CD4-positive, alpha-beta memory T cell (primary cell): Measurements from ENCODE around the gene QRICH1. TPM values are rescaled to one million over a fixed set of nuclear protein-coding genes. Genes with fewer than 3 reads are reported as not detected.

Experiments
- CTCF ChIA-PET: fragments of 350-600 bp; sonication (Branson Sonifier 250); formaldehyde crosslinking; loops from one replicate; lab custom pipeline; 2021; ENCODE audit warnings: inconsistent platforms; ENCODE audit not compliant: partially characterized antibody; lab: Charles Lee
- POLR2A ChIA-PET: fragments of 350-600 bp; sonication (Branson Sonifier 250); formaldehyde crosslinking; loops from one replicate; lab custom pipeline; 2021; ENCODE audit not compliant: partially characterized antibody; lab: Charles Lee
- DNase-seq, 5 donors: peaks; one replicate each; pipeline versions ENCODE4 v3.0.0 to v3.0.0-alpha.2; 2020 to 2022; ENCODE audit warnings: mixed read lengths in 1 of 5
- H3K27ac ChIP-seq: one replicate; pipeline ENCODE4 v1.7.0; 2013; ENCODE audit warnings: low read depth, low read length
- H3K27me3 ChIP-seq: 2 replicates; pipeline ENCODE4 v1.7.0; 2013; ENCODE audit warnings: mild to moderate bottlenecking, low read length, moderate library complexity; ENCODE audit not compliant: insufficient read depth
- H3K36me3 ChIP-seq: 2 replicates; pipeline ENCODE4 v1.7.0; 2013; ENCODE audit warnings: mild to moderate bottlenecking, low read length, moderate library complexity; ENCODE audit not compliant: insufficient read depth
- H3K4me1 ChIP-seq: 2 replicates; pipeline ENCODE4 v1.7.0; 2013; ENCODE audit warnings: mild to moderate bottlenecking, low read length, moderate library complexity; ENCODE audit not compliant: insufficient read depth
- H3K4me3 ChIP-seq, 2 donors: one replicate each; pipeline ENCODE4 v1.7.0; 2013; ENCODE audit warnings: low read length in 2 of 2, mild to moderate bottlenecking in 1 of 2
- H3K9me3 ChIP-seq, 2 donors: one replicate each; pipeline ENCODE4 v1.7.0; 2013; ENCODE audit warnings: low read length in 2 of 2, control low read depth in 1 of 2; ENCODE audit not compliant: control insufficient read depth in 1 of 2
- H3K27ac Mint-ChIP-seq, 7 donors: one replicate each; pipeline ENCODE4 v1.8.0; 2020 to 2021; ENCODE audit warnings: mixed read lengths in 7 of 7, mild to moderate bottlenecking in 6 of 7, inconsistent platforms in 3 of 7, moderate library complexity in 3 of 7
- H3K27me3 Mint-ChIP-seq, 2 donors: one replicate each; pipeline ENCODE4 v1.8.0; 2020 to 2021; ENCODE audit warnings: mixed read lengths in 2 of 2
- H3K36me3 Mint-ChIP-seq, 2 donors: one replicate each; pipeline ENCODE4 v1.8.0; 2020 to 2021; ENCODE audit warnings: mixed read lengths in 2 of 2, inconsistent platforms in 1 of 2, mild to moderate bottlenecking in 1 of 2
- H3K4me1 Mint-ChIP-seq, 4 donors: one replicate each; pipeline ENCODE4 v1.8.0; 2020 to 2021; ENCODE audit warnings: mixed read lengths in 4 of 4, mild to moderate bottlenecking in 1 of 4
- H3K4me3 Mint-ChIP-seq, 8 donors: one replicate each; pipeline ENCODE4 v1.8.0; 2020 to 2021; ENCODE audit warnings: mixed read lengths in 8 of 8, mild to moderate bottlenecking in 7 of 8, moderate library complexity in 6 of 8, inconsistent platforms in 3 of 8
- H3K9me3 Mint-ChIP-seq, 8 donors: one replicate each; pipeline ENCODE4 v1.8.0; 2020 to 2021; ENCODE audit warnings: mixed read lengths in 8 of 8, mild to moderate bottlenecking in 5 of 8, inconsistent platforms in 3 of 8, moderate library complexity in 1 of 8
- intact Hi-C: fragments of 100-400 bp; cut with micrococcal nuclease; formaldehyde crosslinking; loops from one replicate; pipeline ENCODE4 v1.15.1; 2023
- polyA plus RNA-seq, 2 donors: library from polyadenylated mRNA; unstranded; fragments of 300-500 nt; fragmentation: Illumina TruSeq; gene quantifications; one replicate each; pipeline ENCODE4 v1.2.3, GENCODE V29; 2021
- total RNA-seq, 2 experiments: library from RNA; stranded (reverse); gene quantifications; one replicate each; pipeline ENCODE4 v1.2.3, GENCODE V29; 2021

The QRICH1 gene
- total and polyA plus RNA-seq, 4 experiments from 2014 or later, result 18.6 to 177 (median 102) TPM

DNA sequence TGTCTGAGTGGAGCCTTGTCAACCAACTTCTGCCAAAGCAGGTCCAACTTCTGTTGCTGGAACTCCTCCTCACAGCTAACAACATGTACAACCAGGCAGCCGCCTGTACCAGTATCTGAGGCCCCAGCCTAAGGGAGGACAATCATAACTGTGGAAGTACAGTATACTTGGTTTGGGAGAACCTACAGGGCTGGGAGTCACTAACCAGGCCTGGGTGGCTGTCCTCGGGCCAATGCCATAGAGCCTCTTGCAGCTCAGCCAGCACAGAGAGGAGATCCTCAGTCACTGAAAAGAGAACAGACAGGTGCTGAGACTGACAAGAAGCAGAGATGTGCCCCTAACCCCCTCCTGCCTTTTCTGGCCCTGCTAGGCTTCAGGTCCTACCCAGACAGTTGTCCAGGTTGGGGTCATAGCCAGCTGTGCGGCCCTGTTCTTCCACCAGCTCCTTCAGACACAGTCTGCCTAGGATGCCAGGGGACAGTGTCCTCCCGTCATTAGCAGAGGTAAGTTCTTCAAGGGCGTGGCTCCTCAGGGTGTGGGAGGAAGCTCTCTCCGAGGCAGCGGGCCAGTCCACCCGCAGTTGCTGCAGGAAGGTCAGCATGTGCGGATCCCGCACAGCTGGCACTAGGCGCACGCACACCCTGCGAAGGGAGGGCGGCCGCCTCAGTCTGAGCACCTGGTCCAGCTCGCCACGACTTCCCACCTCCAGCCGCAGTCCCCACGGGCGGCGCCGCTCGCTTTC lies 76.5 kb downstream of the QRICH1 start:
- Mint-ChIP-seq H3K27me3 (no peaks in the 10 kb centered on the region), H3K36me3 (peaks cover 0 to 45% of the 10 kb centered on the region in 2 donors), H3K27ac (peak overlapping the region; percentile 61 to 93 (median 83)), H3K4me3 (peak overlapping the region; percentile 76 to 98 (median 90)), H3K9me3 (peaks cover 0 to 1% (median 0%) of the 10 kb centered on the region in 8 donors), H3K4me1 (peaks cover 13 to 46% (median 28%) of the 10 kb centered on the region in 4 donors)
- H3K36me3 ChIP-seq, result peaks cover 38% of the 10 kb centered on the region
- H3K4me1 ChIP-seq, result peaks cover 35% of the 10 kb centered on the region
- H3K27ac ChIP-seq, result peak overlapping the region; percentile 79
- H3K4me3 ChIP-seq, result peak overlapping the region; percentile 61 to 89
- POLR2A ChIA-PET, result interaction anchor here (0.7 to 22.1 kb wide), 6 partner anchors 4 to 103 kb away, joined by 3 to 629 read pairs (median 192); partner anchors contain the start of genes DALRD3, IMPDH2, NDUFAF3 and P4HTM
- no peaks in the 10 kb centered on the region for H3K27me3 ChIP-seq
- no peaks in the 10 kb centered on the region for H3K9me3 ChIP-seq
- DNase-seq, result no peak
- CTCF ChIA-PET, result interaction anchor here (1.5 to 15.4 kb wide), 3 partner anchors 8 to 28 kb away, joined by 4 to 216 read pairs (median 173); partner anchors contain the start of genes IMPDH2, P4HTM and WDR6
- intact Hi-C loops, result no loop called here

DNA sequence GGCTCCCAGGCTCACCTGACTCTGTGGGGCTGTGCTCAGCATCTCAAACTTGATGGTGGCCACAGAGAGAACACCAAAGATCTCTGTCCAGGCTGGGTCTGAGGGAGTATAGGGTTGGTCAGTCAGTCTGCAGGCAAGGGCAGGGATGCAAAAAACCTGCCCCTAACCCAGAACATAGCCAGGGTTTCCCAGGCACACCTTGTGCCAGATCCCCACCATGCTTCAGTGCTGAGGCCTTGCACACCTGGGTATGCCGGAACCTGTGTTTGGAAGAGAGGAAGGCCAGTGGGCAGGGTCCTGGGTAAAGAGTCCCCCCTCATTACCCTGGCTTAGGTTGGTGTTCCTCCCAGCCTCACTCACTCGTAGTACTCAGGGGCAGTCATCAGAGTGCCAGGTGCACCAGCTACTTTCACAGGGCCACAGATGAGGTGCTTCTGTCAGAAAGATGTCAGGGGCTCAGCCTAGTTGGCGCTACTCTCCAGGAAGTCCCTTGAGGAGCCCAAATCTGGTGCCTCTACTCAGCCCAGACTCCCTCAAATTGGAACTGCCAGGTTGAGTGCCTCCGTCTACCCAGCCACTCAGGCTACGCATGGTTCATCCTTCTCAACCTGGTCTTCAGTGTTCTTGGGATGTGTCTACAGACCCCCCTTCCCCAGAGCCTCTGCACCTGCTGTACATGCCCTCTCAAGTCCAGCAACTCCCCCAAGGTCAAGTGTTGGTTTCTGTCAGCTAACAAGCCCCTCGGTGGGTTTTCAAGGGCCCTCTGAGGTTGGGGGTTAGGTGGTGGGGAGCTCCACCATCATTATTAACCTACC lies 77.2 kb downstream of the QRICH1 start:
- ChIA-PET CTCF (interaction anchor here (1.5 to 15.4 kb wide), 4 partner anchors 7 to 142 kb away, joined by 4 to 216 read pairs (median 88); partner anchors contain the start of genes IMPDH2, P4HTM and WDR6), POLR2A (interaction anchor here (1.3 to 22.1 kb wide), 5 partner anchors 5 to 104 kb away, joined by 3 to 629 read pairs (median 377); partner anchors contain the start of genes DALRD3, IMPDH2, NDUFAF3 and P4HTM)
- H3K27me3 Mint-ChIP-seq, result no peaks in the 10 kb centered on the region
- Histone ChIP-seq H3K36me3 (peaks cover 46% of the 10 kb centered on the region), H3K27me3 (no peaks in the 10 kb centered on the region), H3K27ac (no peak overlapping the region), H3K9me3 (no peaks in the 10 kb centered on the region), H3K4me1 (peaks cover 35% of the 10 kb centered on the region), H3K4me3 (no peak overlapping the region)
- peaks cover 0 to 50% of the 10 kb centered on the region in 2 donors for H3K36me3 Mint-ChIP-seq
- DNase-seq, result no peak
- peak overlapping the region; percentile 46 to 98 (median 90) for H3K4me3 Mint-ChIP-seq
- intact Hi-C loops, result no loop called here
- peak overlapping the region in 5 of 7 donors; percentile 81 to 93 (median 83) for H3K27ac Mint-ChIP-seq
- H3K9me3 Mint-ChIP-seq, result peaks cover 0 to 1% (median 0%) of the 10 kb centered on the region in 8 donors
- H3K4me1 Mint-ChIP-seq, result peaks cover 13 to 47% (median 30%) of the 10 kb centered on the region in 4 donors

DNA sequence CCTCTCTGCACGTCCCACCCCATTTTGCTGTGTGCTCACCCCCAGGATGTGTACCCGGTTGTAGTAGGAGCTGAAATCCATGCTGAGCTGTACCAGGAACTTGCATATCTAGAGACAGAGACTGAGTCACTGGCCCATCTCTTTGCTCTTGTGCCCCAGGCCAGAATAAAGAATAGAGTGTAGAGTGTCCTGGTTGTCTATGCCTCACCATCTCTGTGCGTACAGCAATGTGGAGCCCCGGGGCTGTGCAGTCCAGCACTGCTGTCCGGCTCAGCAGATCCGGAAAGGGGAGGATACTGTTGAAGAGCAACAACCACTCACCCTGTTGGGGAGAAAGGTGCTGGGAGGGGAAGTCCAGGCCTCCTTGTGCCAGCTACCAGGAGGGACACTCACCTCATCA lies 78.1 kb downstream of the QRICH1 start:
- Histone ChIP-seq H3K4me1 (peaks cover 35% of the 10 kb centered on the region), H3K27ac (no peak overlapping the region), H3K4me3 (no peak overlapping the region), H3K27me3 (no peaks in the 10 kb centered on the region), H3K36me3 (peaks cover 50% of the 10 kb centered on the region), H3K9me3 (no peaks in the 10 kb centered on the region)
- H3K9me3 Mint-ChIP-seq, result peaks cover 0 to 1% (median 0%) of the 10 kb centered on the region in 8 donors
- peak overlapping the region in 3 of 7 donors; percentile 37 to 83 (median 47) for H3K27ac Mint-ChIP-seq
- peak overlapping the region in 2 of 8 donors; percentile 15 to 33 for H3K4me3 Mint-ChIP-seq
- H3K27me3 Mint-ChIP-seq, result no peaks in the 10 kb centered on the region
- intact Hi-C loops, result no loop called here
- POLR2A ChIA-PET, result interaction anchor here (17.3 to 22.1 kb wide), 3 partner anchors 5 to 24 kb away, joined by 377 to 629 read pairs (median 629); partner anchors contain the start of genes DALRD3, IMPDH2, NDUFAF3 and P4HTM
- H3K4me1 Mint-ChIP-seq, result peaks cover 11 to 42% (median 28%) of the 10 kb centered on the region in 4 donors
- peaks cover 0 to 51% of the 10 kb centered on the region in 2 donors for H3K36me3 Mint-ChIP-seq
- CTCF ChIA-PET, result interaction anchor here (0.5 to 15.4 kb wide), 4 partner anchors 6 to 1290 kb away, joined by 3 to 216 read pairs (median 88); partner anchors contain the start of genes P4HTM and WDR6
- DNase-seq, result no peak

DNA sequence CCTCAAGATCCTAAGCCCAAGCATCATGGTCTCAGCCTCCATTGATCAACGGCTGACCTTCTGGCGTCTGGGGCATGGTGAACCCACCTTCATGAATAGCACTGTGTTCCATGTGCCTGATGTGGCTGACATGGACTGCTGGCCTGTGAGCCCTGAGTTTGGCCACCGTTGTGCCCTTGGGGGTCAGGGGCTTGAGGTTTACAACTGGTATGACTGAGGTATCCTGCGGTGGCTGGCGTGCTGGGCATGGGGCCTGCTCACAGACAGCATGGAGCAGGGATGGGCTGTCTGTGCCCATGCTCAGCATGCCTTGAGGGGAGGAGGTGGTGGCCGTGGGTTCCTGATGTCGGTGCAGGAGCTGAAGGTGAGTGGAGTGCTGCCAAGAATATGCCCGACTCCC lies 78.8 kb downstream of the QRICH1 start:
- H3K4me1 Mint-ChIP-seq, result peaks cover 8 to 37% (median 23%) of the 10 kb centered on the region in 4 donors
- H3K4me3 Mint-ChIP-seq, result peak overlapping the region in 2 of 8 donors; percentile 10 to 33
- H3K36me3 Mint-ChIP-seq, result peaks cover 0 to 51% of the 10 kb centered on the region in 2 donors
- H3K9me3 Mint-ChIP-seq, result peaks cover 0 to 1% (median 0%) of the 10 kb centered on the region in 8 donors
- H3K27me3 Mint-ChIP-seq, result no peaks in the 10 kb centered on the region
- no peak overlapping the region for H3K4me3 ChIP-seq
- H3K9me3 ChIP-seq, result no peaks in the 10 kb centered on the region
- H3K4me1 ChIP-seq, result peaks cover 28% of the 10 kb centered on the region
- H3K27me3 ChIP-seq, result no peaks in the 10 kb centered on the region
- no peak overlapping the region for H3K27ac ChIP-seq
- H3K36me3 ChIP-seq, result peaks cover 50% of the 10 kb centered on the region
- ChIA-PET CTCF (interaction anchor here (0.7 to 15.4 kb wide), 5 partner anchors 5 to 143 kb away, joined by 3 to 216 read pairs (median 6); partner anchors contain the start of genes P4HTM, SLC25A20 and WDR6), POLR2A (interaction anchor here (17.3 to 22.1 kb wide), 3 partner anchors 4 to 24 kb away, joined by 377 to 629 read pairs (median 629); partner anchors contain the start of genes DALRD3, IMPDH2, NDUFAF3 and P4HTM)
- peak overlapping the region in 2 of 7 donors; percentile 37 to 83 for H3K27ac Mint-ChIP-seq
- no peak for DNase-seq
- intact Hi-C loops, result no loop called here

DNA sequence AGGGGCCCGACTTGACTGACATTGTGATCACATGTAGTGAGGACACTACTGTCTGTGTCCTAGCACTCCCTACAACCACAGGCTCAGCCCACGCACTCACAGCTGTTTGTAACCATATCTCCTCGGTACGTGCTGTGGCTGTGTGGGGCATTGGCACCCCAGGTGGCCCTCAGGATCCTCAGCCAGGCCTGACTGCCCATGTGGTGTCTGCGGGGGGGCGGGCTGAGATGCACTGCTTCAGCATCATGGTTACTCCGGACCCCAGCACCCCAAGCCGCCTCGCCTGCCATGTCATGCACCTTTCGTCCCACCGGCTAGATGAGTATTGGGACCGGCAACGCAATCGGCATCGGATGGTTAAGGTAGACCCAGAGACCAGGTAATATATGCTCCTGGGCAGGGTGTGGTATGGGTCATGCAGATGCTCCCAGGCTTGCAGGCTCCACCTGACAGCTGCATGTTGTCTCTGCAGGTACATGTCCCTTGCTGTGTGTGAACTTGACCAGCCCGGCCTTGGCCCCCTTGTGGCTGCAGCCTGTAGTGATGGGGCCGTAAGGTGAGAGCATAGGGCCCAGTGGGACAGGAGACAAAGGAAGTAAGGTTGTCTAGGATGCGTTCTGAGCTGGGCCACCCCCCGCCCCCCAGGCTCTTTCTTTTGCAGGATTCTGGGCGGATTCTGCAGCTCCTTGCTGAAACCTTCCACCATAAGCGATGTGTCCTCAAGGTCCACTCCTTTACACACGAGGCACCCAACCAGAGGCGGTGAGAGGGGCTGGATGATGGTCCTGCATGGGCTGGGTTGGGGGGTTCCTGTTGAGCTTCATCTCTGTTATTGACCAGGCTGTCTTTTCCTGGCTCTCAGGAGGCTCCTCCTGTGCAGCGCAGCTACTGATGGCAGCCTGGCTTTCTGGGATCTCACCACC lies 79.9 kb downstream of the QRICH1 start:
- Mint-ChIP-seq H3K27me3 (no peaks in the 10 kb centered on the region), H3K4me1 (peaks cover 11 to 33% (median 20%) of the 10 kb centered on the region in 4 donors), H3K4me3 (peak overlapping the region in 1 of 8 donors; percentile 15), H3K9me3 (peaks cover 0 to 1% (median 0%) of the 10 kb centered on the region in 8 donors), H3K27ac (peak overlapping the region in 2 of 7 donors; percentile 38 to 48), H3K36me3 (peaks cover 0 to 51% of the 10 kb centered on the region in 2 donors)
- peak; percentile 39 to 59 (median 47) for DNase-seq
- H3K9me3 ChIP-seq, result no peaks in the 10 kb centered on the region
- intact Hi-C loops, result loop anchor here (1.0 kb wide), 1 partner anchor 27 kb away; no protein-coding TSS in a partner anchor
- peaks cover 18% of the 10 kb centered on the region for H3K4me1 ChIP-seq
- no peak overlapping the region for H3K27ac ChIP-seq
- H3K36me3 ChIP-seq, result peaks cover 50% of the 10 kb centered on the region
- no peaks in the 10 kb centered on the region for H3K27me3 ChIP-seq
- ChIA-PET POLR2A (interaction anchor here (17.3 to 22.1 kb wide), 3 partner anchors 3 to 23 kb away, joined by 377 to 629 read pairs (median 629); partner anchors contain the start of genes DALRD3, IMPDH2, NDUFAF3 and P4HTM), CTCF (interaction anchor here (0.6 to 15.4 kb wide), 5 partner anchors 7 to 821 kb away, joined by 3 to 216 read pairs (median 6); partner anchors contain the start of genes DALRD3, NDUFAF3, P4HTM and SLC25A20)
- no peak overlapping the region for H3K4me3 ChIP-seq
